ENCODE measurements around the gene WTAP.
"Not testable (repeated sequence)": the region's sequence is repeated elsewhere in the genome, so short reads cannot be mapped to it uniquely, and the experiment has no call there.

Gene WTAP

DNA sequence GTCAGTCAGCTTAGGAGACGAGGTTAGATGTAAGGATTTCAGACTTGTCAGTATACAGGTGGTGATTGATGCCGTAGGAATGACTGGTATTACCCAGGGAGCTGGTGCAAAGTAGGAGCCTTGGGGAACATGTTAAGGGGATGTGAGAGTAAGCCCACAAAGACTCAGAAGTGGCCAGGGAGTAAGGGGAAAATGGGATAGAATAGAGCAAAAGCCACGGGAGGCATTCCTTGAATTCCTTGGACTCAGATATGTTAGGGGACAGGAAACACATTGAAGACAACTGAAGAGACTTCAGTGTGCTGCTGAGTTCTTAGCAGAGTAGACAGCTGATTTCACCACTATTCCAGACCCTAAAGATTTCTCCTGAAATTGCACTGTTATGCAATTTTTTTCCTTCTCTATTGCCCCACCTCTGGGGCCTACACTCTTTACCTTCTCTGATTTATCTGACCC lies 33.3 kb downstream of the WTAP start:
- H3K4me3 ChIP-seq (ENCODE audit: low read depth, low read length) = no peak overlapping the region

DNA sequence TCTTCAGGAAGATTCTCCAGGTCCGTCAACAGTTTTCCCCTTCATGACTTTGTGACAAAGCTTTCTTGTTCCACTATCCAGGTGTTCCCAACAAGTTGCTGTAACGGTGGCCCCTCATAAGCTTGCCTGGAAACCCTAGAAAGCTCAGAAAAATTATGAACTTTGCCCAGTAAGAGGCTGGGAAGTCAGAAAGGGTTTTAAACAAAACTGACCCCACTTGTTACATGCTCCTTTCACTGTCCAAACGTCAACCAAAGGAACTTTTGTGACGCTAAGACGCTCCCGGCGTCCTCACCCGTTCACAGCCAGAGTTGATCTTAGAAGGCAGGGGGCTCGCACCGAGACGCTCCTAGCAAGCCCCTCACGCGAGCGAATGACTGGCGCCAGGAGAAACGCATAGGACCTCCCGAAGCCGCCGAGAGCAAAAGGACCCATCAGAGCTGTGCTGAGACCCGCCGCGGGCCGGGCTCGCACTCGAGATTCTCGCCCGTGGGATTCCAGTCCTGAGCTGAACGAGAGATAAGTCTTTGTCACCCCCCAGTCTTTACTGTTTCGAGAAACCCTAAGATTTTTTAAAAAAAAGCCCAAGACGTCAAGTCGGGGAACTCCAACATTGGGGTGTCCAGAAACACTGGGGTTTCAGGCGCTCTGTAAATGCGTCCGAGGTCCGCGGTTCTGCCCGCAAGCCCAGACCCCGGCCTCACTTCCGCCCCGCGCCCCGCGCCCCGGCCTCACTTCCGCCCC lies 34.0 kb downstream of the WTAP start:
- peak overlapping the region; percentile 47 for H3K4me3 ChIP-seq (ENCODE audit: low read depth, low read length)

- H3K4me3 ChIP-seq (ENCODE audit: low read depth, low read length) = peak within 1 kb of the TSS; percentile 78
Observed at GRCh38 chr6:159761873-159762680, 34.8 kb downstream of the WTAP start, which contains the start of gene ACAT2. ACAT2 (plus strand) TSS chr6:159762045; CDS start chr6:159762088, 43 bp downstream.

GRCh38 chr6:159762681-159763293 lies 35.5 kb downstream of the WTAP start:
- H3K4me3 ChIP-seq (ENCODE audit: low read depth, low read length) = peak overlapping the region; percentile 78

- no peak overlapping the region for H3K4me3 ChIP-seq (ENCODE audit: low read depth, low read length)
Observed at GRCh38 chr6:159766906-159767305, 39.6 kb downstream of the WTAP start.

GRCh38 chr6:159769470-159769869 lies 42.2 kb downstream of the WTAP start:
- H3K4me3 ChIP-seq (ENCODE audit: low read depth, low read length) = no peak overlapping the region

DNA sequence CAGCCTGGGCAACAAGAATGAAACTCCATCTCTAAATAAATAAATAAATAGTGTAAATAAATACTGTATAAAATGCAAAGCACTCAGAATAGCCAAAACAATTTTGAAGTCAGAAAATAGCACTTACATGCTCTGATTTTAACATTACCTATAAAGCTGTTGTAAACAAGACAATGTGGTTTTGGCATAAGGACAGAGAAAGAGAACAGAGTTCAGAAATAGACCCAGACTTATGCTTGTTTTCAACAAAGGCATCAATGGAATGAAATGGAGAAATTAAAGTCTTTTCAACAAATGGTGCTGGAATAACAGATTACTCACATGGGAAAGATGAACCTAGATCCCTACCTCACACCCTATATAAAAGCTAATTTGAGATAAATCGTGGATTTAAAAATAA lies 44.9 kb downstream of the WTAP start:
- no peak overlapping the region for H3K4me3 ChIP-seq (ENCODE audit: low read depth, low read length)

DNA sequence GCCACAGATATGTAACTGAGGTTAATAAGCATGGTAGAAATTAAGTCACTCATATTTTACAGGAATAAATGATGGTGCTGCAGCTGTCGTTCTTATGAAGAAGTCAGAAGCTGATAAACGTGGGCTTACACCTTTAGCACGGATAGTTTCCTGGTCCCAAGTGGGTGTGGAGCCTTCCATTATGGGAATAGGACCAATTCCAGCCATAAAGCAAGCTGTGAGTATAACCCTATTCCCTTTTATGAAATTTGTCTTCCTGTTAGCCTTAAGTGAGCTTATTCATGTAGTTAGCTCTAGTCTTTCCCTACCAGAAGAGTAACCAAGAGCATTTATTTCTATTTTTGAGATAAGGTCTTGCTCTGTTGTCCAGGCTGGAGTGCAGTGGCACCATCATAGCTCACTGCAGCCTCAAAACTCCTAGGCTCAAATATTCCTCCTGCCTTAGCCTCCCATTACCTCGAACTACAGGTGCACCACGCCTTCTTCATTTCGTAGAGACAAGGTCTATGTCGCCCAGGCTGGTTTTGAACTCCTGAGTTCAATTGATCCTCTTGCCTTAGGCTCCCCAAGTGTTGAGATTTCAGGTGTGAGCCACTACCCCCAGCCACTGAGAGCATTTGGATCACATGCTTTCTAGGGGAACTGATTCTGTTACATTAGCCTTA lies 50.1 kb downstream of the WTAP start:
- H3K4me3 ChIP-seq (ENCODE audit: low read depth, low read length) = no peak overlapping the region

- no peak overlapping the region for H3K4me3 ChIP-seq (ENCODE audit: low read depth, low read length)
Observed at GRCh38 chr6:159778131-159778530, 50.8 kb downstream of the WTAP start.

- no peak overlapping the region for H3K4me3 ChIP-seq (ENCODE audit: low read depth, low read length)
Observed at GRCh38 chr6:159778542-159779103, 51.3 kb downstream of the WTAP start.

DNA sequence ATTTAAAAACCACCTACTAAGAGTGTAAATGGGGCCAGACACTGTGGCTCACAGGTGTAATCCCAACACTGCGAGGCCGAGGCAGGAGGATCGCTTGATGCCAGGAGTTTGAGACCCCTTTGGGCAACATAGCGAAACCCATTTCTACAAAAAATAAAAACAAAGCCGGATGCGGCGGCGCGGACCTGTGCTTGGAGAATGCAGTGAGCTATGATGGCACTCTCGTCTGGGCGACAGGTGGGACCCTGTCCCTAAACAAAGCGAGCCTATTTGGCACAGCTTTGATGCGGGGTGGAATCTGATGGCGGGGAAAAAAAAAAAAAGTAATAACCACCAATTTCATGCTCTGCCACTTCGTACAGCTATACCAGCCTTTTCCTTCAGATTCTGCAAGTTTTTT lies 61.0 kb downstream of the WTAP start:
- peak overlapping the region; percentile 89 for H3K4me3 ChIP-seq (ENCODE audit: low read depth, low read length)

DNA sequence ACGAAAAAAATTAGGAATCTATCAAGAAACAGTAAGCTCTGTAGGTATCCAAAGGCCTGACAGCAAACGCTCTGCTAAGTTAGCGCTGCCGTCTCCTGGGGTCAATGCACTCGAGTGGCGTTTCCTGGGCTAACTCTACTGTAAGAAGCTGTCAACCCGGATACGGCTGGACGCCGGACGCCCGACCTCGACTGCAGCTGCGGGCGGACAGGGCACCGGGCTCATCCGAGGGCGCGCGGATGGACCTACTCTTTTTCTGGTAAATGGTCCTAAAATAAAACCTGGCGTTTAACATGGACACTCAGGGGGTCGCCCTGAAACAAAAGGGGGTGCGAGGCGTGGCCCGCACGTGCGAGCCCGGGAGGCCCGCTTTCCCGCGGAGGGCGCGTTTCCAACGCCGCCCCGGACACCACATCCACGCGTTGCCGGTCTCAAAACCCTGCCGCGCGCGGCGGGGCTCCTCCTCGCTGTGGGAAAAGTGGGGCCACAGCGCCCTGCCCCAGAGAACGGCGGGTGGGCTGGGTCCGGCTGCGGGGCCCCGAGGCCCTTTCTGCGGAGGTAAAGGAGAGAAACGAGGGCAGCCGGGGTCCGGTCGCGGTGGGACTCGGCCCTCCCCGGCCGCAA lies 61.6 kb downstream of the WTAP start:
- H3K4me3 ChIP-seq (ENCODE audit: low read depth, low read length) = peak overlapping the region; percentile 89

- peak within 1 kb of the TSS; percentile 98 for H3K4me3 ChIP-seq (ENCODE audit: low read depth, low read length)
Observed at GRCh38 chr6:159789377-159790148, 62.3 kb downstream of the WTAP start, which contains the start of gene TCP1. TCP1 (minus strand) TSS chr6:159789602; CDS start chr6:159789468, 134 bp downstream.

GRCh38 chr6:159790149-159790955 lies 63.0 kb downstream of the WTAP start, which contains the start of gene MRPL18:
MRPL18 (plus strand) TSS chr6:159790467; CDS start chr6:159790588, 121 bp downstream.
- H3K4me3 ChIP-seq (ENCODE audit: low read depth, low read length) = peak within 1 kb of the TSS; percentile 98

- peak overlapping the region; percentile 98 for H3K4me3 ChIP-seq (ENCODE audit: low read depth, low read length)
Observed at GRCh38 chr6:159790956-159791598, 63.8 kb downstream of the WTAP start.

DNA sequence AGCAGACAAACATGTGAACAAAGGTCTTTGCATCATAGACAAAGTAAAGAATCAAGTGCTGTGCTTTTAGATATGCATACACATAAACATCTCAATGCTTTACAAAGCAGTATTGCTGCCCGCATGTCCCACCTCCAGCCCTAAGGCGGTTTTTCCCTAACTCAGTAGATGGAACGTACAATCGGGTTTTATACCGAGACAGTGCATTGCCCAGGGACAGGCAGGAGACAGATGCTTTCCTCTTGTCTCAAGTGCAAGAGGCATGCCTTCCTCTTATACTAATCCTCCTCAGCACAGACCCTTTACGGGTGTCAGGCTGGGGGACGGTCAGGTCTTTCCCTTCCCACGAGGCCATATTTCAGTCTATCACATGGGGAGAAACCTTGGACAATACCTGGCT lies 67.7 kb downstream of the WTAP start:
- H3K4me3 ChIP-seq (ENCODE audit: low read depth, low read length) = not testable (repeated sequence)

DNA sequence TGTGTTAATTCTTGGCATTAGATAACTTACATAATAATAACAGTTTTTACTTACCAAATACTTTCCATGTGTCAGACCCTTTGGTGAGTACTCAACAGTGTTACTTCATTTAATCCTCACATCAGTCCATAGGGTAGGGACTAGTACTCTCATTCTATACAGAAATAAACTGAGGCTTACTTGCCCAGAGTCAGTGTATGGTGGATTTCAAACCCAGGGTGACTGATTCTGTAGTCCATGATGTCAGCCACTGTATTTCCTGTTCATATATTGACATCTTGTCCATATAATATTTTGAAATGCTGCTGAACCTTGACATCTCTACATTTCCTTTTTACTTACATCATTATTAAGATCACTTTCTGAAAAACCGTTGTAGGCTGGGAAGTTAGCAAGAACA lies 70.2 kb downstream of the WTAP start:
- H3K4me3 ChIP-seq (ENCODE audit: low read depth, low read length) = no peak overlapping the region

Data from iPS-11a (cell line).